ENCODE data around the gene ADAMTS13. TPM values are rescaled to one million over a fixed set of nuclear protein-coding genes. Genes with fewer than 3 reads are reported as not detected.

Gene ADAMTS13
- total RNA-seq, 2 experiments from 2014 or later: 3.2 to 3.5 TPM

- POLR2A ChIA-PET: interaction anchor here (0.7 kb wide), 1 partner anchor 8 kb away, joined by 3 read pairs; no protein-coding TSS in a partner anchor
- H3K4me1 Mint-ChIP-seq: peaks cover 35% of the 10 kb centered on the region
Measured at GRCh38 chr9:133420392-133420827, 1.8 kb upstream of the ADAMTS13 start.

GRCh38 chr9:133423216-133423615 lies 1.0 kb downstream of the ADAMTS13 start:
- no peak overlapping the region for H3K27ac Mint-ChIP-seq
- H3K4me1 Mint-ChIP-seq: peaks cover 21% of the 10 kb centered on the region
- H3K9me3 Mint-ChIP-seq: no peaks in the 10 kb centered on the region
- H3K4me3 Mint-ChIP-seq: no peak overlapping the region
- H3K36me3 Mint-ChIP-seq: no peaks in the 10 kb centered on the region
- ATAC-seq (ENCODE audit: low read depth) (no peak), DNase-seq (no peak)
- H3K27me3 Mint-ChIP-seq: peaks cover 18% of the 10 kb centered on the region
- POLR2A ChIA-PET: no interaction called here

More at GRCh38 chr9:133420392-133420827, 1.8 kb upstream of the ADAMTS13 start:
- DNase-seq: no peak
- Mint-ChIP-seq H3K27ac (peak overlapping the region; percentile 15), H3K4me3 (no peak overlapping the region), H3K27me3 (no peaks in the 10 kb centered on the region), H3K36me3 (no peaks in the 10 kb centered on the region), H3K9me3 (no peaks in the 10 kb centered on the region)
- ATAC-seq (ENCODE audit: low read depth): no peak

GRCh38 chr9:133424187-133424586 lies 2.0 kb downstream of the ADAMTS13 start:
- Mint-ChIP-seq H3K4me3 (no peak overlapping the region), H3K36me3 (no peaks in the 10 kb centered on the region), H3K4me1 (peaks cover 14% of the 10 kb centered on the region), H3K27ac (no peak overlapping the region), H3K9me3 (no peaks in the 10 kb centered on the region), H3K27me3 (peaks cover 21% of the 10 kb centered on the region)
- ATAC-seq (ENCODE audit: low read depth) (no peak), DNase-seq (no peak)
- POLR2A ChIA-PET: no interaction called here

- POLR2A ChIA-PET: interaction anchor here (1.0 kb wide), 1 partner anchor 9 kb away, joined by 3 read pairs; no protein-coding TSS in a partner anchor
- H3K27ac Mint-ChIP-seq: no peak overlapping the region
- H3K27me3 Mint-ChIP-seq: peaks cover 29% of the 10 kb centered on the region
- no peak overlapping the region for H3K4me3 Mint-ChIP-seq
- no peaks in the 10 kb centered on the region for H3K36me3 Mint-ChIP-seq
- H3K4me1 Mint-ChIP-seq: peaks cover 12% of the 10 kb centered on the region
- ATAC-seq (ENCODE audit: low read depth) (no peak), DNase-seq (no peak)
- H3K9me3 Mint-ChIP-seq: no peaks in the 10 kb centered on the region
Measured at GRCh38 chr9:133425049-133425632, 3.0 kb downstream of the ADAMTS13 start.

DNA sequence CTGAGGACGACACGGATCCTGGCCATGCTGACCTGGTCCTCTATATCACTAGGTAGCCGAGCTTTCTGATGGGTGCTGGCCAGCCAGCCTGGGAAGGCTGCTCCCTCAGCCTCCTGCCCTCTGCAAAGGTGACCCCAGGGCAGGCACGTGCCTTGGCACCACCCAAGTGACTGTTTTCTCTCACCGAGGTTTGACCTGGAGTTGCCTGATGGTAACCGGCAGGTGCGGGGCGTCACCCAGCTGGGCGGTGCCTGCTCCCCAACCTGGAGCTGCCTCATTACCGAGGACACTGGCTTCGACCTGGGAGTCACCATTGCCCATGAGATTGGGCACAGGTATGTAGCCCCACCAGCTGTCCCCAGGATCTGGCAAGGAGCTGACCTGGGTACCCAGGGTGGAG lies 3.8 kb downstream of the ADAMTS13 start:
- Mint-ChIP-seq H3K36me3 (no peaks in the 10 kb centered on the region), H3K27me3 (peaks cover 34% of the 10 kb centered on the region), H3K9me3 (no peaks in the 10 kb centered on the region), H3K27ac (no peak overlapping the region), H3K4me1 (peaks cover 10% of the 10 kb centered on the region), H3K4me3 (no peak overlapping the region)
- DNase-seq: no peak
- POLR2A ChIA-PET: interaction anchor here (1.0 kb wide), 1 partner anchor 10 kb away, joined by 3 read pairs; no protein-coding TSS in a partner anchor
- no peak for ATAC-seq (ENCODE audit: low read depth)

- POLR2A ChIA-PET: interaction anchor here (0.6 kb wide), 1 partner anchor 8 kb away, joined by 3 read pairs; no protein-coding TSS in a partner anchor
- no peak overlapping the region for H3K27ac Mint-ChIP-seq
- peak overlapping the region; percentile 16 for H3K4me3 Mint-ChIP-seq
Measured at GRCh38 chr9:133427658-133428348, 5.6 kb downstream of the ADAMTS13 start.

GRCh38 chr9:133428617-133429101 lies 6.5 kb downstream of the ADAMTS13 start:
- POLR2A ChIA-PET: interaction anchor here (0.6 kb wide), 1 partner anchor 9 kb away, joined by 3 read pairs; no protein-coding TSS in a partner anchor
- no peak for DNase-seq
- Mint-ChIP-seq H3K4me3 (no peak overlapping the region), H3K4me1 (peaks cover 4% of the 10 kb centered on the region), H3K36me3 (no peaks in the 10 kb centered on the region), H3K9me3 (no peaks in the 10 kb centered on the region), H3K27ac (no peak overlapping the region), H3K27me3 (peaks cover 34% of the 10 kb centered on the region)
- ATAC-seq (ENCODE audit: low read depth): no peak

More at GRCh38 chr9:133427658-133428348, 5.6 kb downstream of the ADAMTS13 start:
- ATAC-seq (ENCODE audit: low read depth) (no peak), DNase-seq (no peak)
- Mint-ChIP-seq H3K36me3 (no peaks in the 10 kb centered on the region), H3K4me1 (peaks cover 4% of the 10 kb centered on the region), H3K9me3 (no peaks in the 10 kb centered on the region), H3K27me3 (peaks cover 34% of the 10 kb centered on the region)

- ATAC-seq (ENCODE audit: low read depth) (no peak), DNase-seq (no peak)
- no peaks in the 10 kb centered on the region for H3K9me3 Mint-ChIP-seq
- H3K27me3 Mint-ChIP-seq: peaks cover 34% of the 10 kb centered on the region
- no peak overlapping the region for H3K4me3 Mint-ChIP-seq
- POLR2A ChIA-PET: no interaction called here
- peaks cover 4% of the 10 kb centered on the region for H3K4me1 Mint-ChIP-seq
- no peak overlapping the region for H3K27ac Mint-ChIP-seq
- no peaks in the 10 kb centered on the region for H3K36me3 Mint-ChIP-seq
Measured at GRCh38 chr9:133429214-133429613, 7.0 kb downstream of the ADAMTS13 start.

DNA sequence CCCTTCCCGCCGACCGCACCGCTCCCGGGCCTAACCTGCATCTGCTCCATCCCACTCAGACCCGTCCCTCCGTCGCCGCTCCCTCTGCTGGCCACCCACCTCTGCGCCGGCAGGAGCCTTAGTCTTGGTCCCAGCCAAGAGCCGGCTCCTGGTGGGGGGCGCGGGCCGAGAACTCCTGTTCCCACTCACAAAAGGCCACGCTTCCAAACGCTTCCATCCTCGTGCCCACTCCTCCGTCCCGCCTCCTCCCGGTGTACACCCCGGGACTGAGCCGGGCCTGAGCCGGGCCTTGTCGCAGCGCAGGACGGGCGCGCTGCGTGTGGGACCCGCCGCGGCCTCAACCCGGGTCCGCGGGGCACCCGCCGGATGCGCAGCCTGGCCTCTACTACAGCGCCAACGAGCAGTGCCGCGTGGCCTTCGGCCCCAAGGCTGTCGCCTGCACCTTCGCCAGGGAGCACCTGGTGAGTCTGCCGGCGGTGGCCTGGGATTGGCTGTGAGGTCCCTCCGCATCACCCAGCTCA lies 7.5 kb downstream of the ADAMTS13 start:
- peaks cover 34% of the 10 kb centered on the region for H3K27me3 Mint-ChIP-seq
- POLR2A ChIA-PET: no interaction called here
- no peaks in the 10 kb centered on the region for H3K36me3 Mint-ChIP-seq
- peaks cover 4% of the 10 kb centered on the region for H3K4me1 Mint-ChIP-seq
- H3K27ac Mint-ChIP-seq: no peak overlapping the region
- H3K9me3 Mint-ChIP-seq: no peaks in the 10 kb centered on the region
- peak overlapping the region; percentile 39 for H3K4me3 Mint-ChIP-seq
- ATAC-seq (ENCODE audit: low read depth) (peak; percentile 24), DNase-seq (peak; percentile 41)

DNA sequence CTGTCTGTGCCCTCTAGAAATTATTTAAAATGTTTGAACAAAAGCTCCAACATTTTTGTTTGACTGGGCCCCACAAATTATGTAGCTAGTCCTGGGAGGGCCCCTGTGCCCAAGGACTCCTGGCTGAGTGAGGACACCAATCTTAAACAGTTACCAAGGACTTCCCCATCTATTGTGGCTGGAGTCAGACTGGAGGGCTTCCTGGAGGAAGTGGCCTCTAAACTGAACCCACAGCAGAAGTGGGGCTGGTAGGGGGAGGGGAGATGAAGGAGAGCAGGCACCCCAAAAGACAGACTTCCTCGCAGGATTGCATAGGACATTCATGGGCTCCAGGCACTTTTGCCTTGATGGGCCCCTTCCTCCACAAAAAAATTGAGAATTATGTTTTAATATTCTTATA lies 8.1 kb downstream of the ADAMTS13 start:
- POLR2A ChIA-PET: no interaction called here
- H3K27ac Mint-ChIP-seq: no peak overlapping the region
- no peak overlapping the region for H3K4me3 Mint-ChIP-seq

GRCh38 chr9:133433351-133433843 lies 11.2 kb downstream of the ADAMTS13 start:
- Mint-ChIP-seq H3K4me3 (no peak overlapping the region), H3K36me3 (no peaks in the 10 kb centered on the region), H3K27me3 (peaks cover 16% of the 10 kb centered on the region), H3K4me1 (peaks cover 4% of the 10 kb centered on the region), H3K27ac (no peak overlapping the region), H3K9me3 (no peaks in the 10 kb centered on the region)
- DNase-seq: no peak
- POLR2A ChIA-PET: no interaction called here
- ATAC-seq (ENCODE audit: low read depth): no peak

More for the DNA sequence above, 8.1 kb downstream of the ADAMTS13 start:
- Mint-ChIP-seq H3K36me3 (no peaks in the 10 kb centered on the region), H3K9me3 (no peaks in the 10 kb centered on the region), H3K27me3 (peaks cover 34% of the 10 kb centered on the region), H3K4me1 (peaks cover 4% of the 10 kb centered on the region)
- no peak for ATAC-seq (ENCODE audit: low read depth)
- no peak for DNase-seq

DNA sequence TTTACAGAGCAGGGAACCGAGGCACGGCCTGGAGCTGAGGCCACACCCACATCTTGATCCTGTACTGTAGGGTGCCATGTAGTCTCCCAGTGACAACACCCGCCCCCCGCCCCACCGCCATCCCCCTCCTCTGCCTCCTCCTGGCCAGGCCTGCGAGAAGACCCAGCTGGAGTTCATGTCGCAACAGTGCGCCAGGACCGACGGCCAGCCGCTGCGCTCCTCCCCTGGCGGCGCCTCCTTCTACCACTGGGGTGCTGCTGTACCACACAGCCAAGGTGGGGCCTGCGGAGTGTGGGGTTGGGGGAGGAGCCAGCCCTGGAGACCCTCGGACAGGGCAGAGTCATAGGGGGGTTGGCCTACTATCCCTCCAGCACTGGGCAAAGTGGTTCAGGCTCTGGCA lies 14.5 kb downstream of the ADAMTS13 start:
- POLR2A ChIA-PET: no interaction called here
- no peaks in the 10 kb centered on the region for H3K9me3 Mint-ChIP-seq
- ATAC-seq (ENCODE audit: low read depth) (no peak), DNase-seq (no peak)
- H3K4me1 Mint-ChIP-seq: no peaks in the 10 kb centered on the region
- no peak overlapping the region for H3K4me3 Mint-ChIP-seq
- H3K27me3 Mint-ChIP-seq: no peaks in the 10 kb centered on the region
- no peaks in the 10 kb centered on the region for H3K36me3 Mint-ChIP-seq
- no peak overlapping the region for H3K27ac Mint-ChIP-seq

DNA sequence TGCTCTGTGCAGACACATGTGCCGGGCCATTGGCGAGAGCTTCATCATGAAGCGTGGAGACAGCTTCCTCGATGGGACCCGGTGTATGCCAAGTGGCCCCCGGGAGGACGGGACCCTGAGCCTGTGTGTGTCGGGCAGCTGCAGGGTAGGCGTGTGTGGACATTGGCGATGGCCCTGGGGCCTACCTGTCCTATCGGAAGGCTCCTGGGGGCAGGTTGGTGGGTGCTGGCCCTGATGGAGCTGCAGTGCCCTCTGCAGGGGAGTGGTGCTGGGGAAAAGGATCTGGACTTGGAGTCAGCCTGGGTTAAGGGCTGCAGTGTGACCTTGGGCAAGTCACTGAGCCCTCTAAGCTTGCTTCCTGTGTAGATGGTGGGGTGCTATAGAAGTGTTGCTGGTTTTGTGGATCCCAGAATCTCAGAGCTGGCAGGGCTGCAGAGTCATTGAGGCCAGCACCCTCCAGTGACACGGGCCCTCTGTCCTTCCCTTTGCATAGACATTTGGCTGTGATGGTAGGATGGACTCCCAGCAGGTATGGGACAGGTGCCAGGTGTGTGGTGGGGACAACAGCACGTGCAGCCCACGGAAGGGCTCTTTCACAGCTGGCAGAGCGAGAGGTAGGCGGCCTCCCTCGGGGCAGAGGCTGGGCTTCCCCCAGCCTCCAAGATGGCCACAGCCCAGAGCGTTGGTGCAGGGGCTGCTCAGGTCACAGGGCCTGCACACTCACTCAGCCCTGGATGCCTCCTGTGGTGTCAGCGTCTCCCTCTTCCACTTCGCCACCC lies 15.8 kb downstream of the ADAMTS13 start:
- no peaks in the 10 kb centered on the region for H3K27me3 Mint-ChIP-seq
- no peaks in the 10 kb centered on the region for H3K9me3 Mint-ChIP-seq
- ATAC-seq (ENCODE audit: low read depth): no peak
- no peak overlapping the region for H3K4me3 Mint-ChIP-seq
- no peaks in the 10 kb centered on the region for H3K4me1 Mint-ChIP-seq
- no peak for DNase-seq
- POLR2A ChIA-PET: no interaction called here
- H3K27ac Mint-ChIP-seq: no peak overlapping the region
- H3K36me3 Mint-ChIP-seq: no peaks in the 10 kb centered on the region
